HCT116 (cell line): Measurements from ENCODE around the gene HDDC3. TPM values are rescaled to one million over a fixed set of nuclear protein-coding genes. Genes with fewer than 3 reads are reported as not detected.

ENCODE experiments used
- ATAC-seq: fragments of 200-7000 bp; cut with Tn5 transposase; 2 replicates; pipeline ENCODE4 v1.9.1; 2020; ENCODE audit warnings: mild to moderate bottlenecking, moderate library complexity
- BruUV-seq: library from RNA; stranded (reverse); fragments of 400-500 nt; replicated peaks from 2 replicates; lab custom pipeline; 2021; lab: Mats Ljungman, UMichigan
- CTCF ChIA-PET: fragments of 300-600 bp; sonication (Branson Sonifier 250); formaldehyde crosslinking; loops from one replicate; lab custom pipeline; 2021; ENCODE audit warnings: antibody characterized with exemption; lab: Charles Lee
- POLR2A ChIA-PET: fragments of 300-600, 350-600 bp; sonication (Branson Sonifier 250); formaldehyde crosslinking; loops from one replicate; lab custom pipeline; 2021; ENCODE audit warnings: antibody characterized with exemption; lab: Charles Lee
- RAD21 ChIA-PET, 2 experiments: fragments of 300-600 bp; sonication (Branson Sonifier 250); formaldehyde crosslinking; loops; one replicate each; lab custom pipeline; 2023; ENCODE audit warnings: low total read pairs in 2 of 2; ENCODE audit not compliant: uncharacterized antibody in 2 of 2, unreplicated experiment in 2 of 2, low non-redundant PET in 1 of 2; lab: Charles Lee
- DNase-seq: peaks from one replicate; pipeline ENCODE4 v3.0.0-alpha.2; 2010; ENCODE audit warnings: low read depth, low spot score
- H2AFZ ChIP-seq: fragments of 200-600 bp; shearing (Covaris generic), sonication (generic); 2 replicates; pipeline ENCODE4 v1.6.1; 2017; ENCODE audit warnings: low read depth, mixed run types, mixed read lengths, antibody characterized with exemption, low read length; ENCODE audit not compliant: poor library complexity, severe bottlenecking
- H3K27ac ChIP-seq: 2 replicates; pipeline ENCODE4 v1.5.1; 2012; ENCODE audit warnings: low read depth, low read length
- H3K27me3 ChIP-seq: fragments of 200-600 bp; sonication (generic); 2 replicates; pipeline ENCODE4 v1.6.1; 2016; ENCODE audit warnings: mixed run types, low read length, mixed read lengths; ENCODE audit not compliant: insufficient read depth
- H3K36me3 ChIP-seq, 2 experiments: fragments of 200-500 bp in 1 of 2; fragments of 200-600 bp in 1 of 2; sonication (Bioruptor generic) in 1 of 2; sonication (generic) in 1 of 2; 2 replicates each; pipeline versions ENCODE4 v1.5.1 to v1.6.1; 2014 to 2016; ENCODE audit warnings: low read length in 2 of 2, inconsistent platforms in 1 of 2, mixed read lengths in 1 of 2, mixed run types in 1 of 2; ENCODE audit not compliant: insufficient read depth in 2 of 2, control insufficient read depth in 1 of 2
- H3K4me1 ChIP-seq, 2 experiments: fragments of 200-600 bp in 1 of 2; sonication (generic) in 1 of 2; 2 replicates each; pipeline versions ENCODE4 v1.5.1 to v1.6.1; 2012 to 2017; ENCODE audit warnings: low read length in 2 of 2, inconsistent platforms in 1 of 2, mild to moderate bottlenecking in 1 of 2, mixed read lengths in 1 of 2, mixed run types in 1 of 2, moderate library complexity in 1 of 2; ENCODE audit not compliant: insufficient read depth in 2 of 2, control insufficient read depth in 1 of 2
- H3K4me2 ChIP-seq: fragments of 200-600 bp; sonication (generic); 2 replicates; pipeline ENCODE4 v1.6.1; 2017; ENCODE audit warnings: mixed run types, low read length, mixed read lengths
- H3K4me3 ChIP-seq, 2 experiments: fragments of 200-600 bp in 1 of 2; sonication (generic) in 1 of 2; replicated peaks in 1 of 2; 2 replicates each; pipeline ENCODE4 v1.5.1; 2011 to 2016; ENCODE audit warnings: low read length in 2 of 2, control low read depth in 1 of 2, low read depth in 1 of 2, mild to moderate bottlenecking in 1 of 2, mixed read lengths in 1 of 2, mixed run types in 1 of 2
- H3K79me2 ChIP-seq: fragments of 200-600 bp; sonication (generic); 2 replicates; pipeline ENCODE4 v1.6.1; 2017; ENCODE audit warnings: mild to moderate bottlenecking, mixed run types, low read length, moderate library complexity, mixed read lengths; ENCODE audit not compliant: insufficient read depth
- H3K9ac ChIP-seq: fragments of 200-600 bp; sonication (generic); 2 replicates; pipeline ENCODE4 v1.6.1; 2016; ENCODE audit warnings: low read length, mixed read lengths
- H3K9me2 ChIP-seq: fragments of 200-600 bp; sonication (generic), shearing (Covaris generic); 2 replicates; pipeline ENCODE4 v1.6.1; 2017; ENCODE audit warnings: mixed run types, mild to moderate bottlenecking, moderate library complexity; ENCODE audit not compliant: insufficient read depth
- H3K9me3 ChIP-seq, 2 experiments: fragments of 200-500 bp in 1 of 2; fragments of 200-600 bp in 1 of 2; sonication (Bioruptor generic) in 1 of 2; sonication (generic) in 1 of 2; 2 replicates each; pipeline ENCODE4 v1.6.1; 2014 to 2017; ENCODE audit warnings: low read length in 2 of 2, mixed read lengths in 2 of 2, inconsistent platforms in 1 of 2, low read depth in 1 of 2, mild to moderate bottlenecking in 1 of 2, mixed run types in 1 of 2, moderate library complexity in 1 of 2; ENCODE audit not compliant: control insufficient read depth in 1 of 2, insufficient read depth in 1 of 2
- H4K20me1 ChIP-seq: fragments of 200-600 bp; sonication (generic), shearing (Covaris generic); 2 replicates; pipeline ENCODE4 v1.6.1; 2017; ENCODE audit warnings: mixed run types, mild to moderate bottlenecking, moderate library complexity; ENCODE audit not compliant: insufficient read depth
- CBX3 ChIP-seq: IDR thresholded peaks from 2 replicates; pipeline ENCODE4 v1.6.1; 2012; ENCODE audit warnings: low read depth
- ELF1 ChIP-seq: IDR thresholded peaks from 2 replicates; pipeline ENCODE4 v1.6.1; 2012; ENCODE audit warnings: low read depth, borderline replicate concordance
- EZH2 ChIP-seq: fragments of 200-600 bp; sonication (generic); IDR thresholded peaks from 2 replicates; pipeline ENCODE4 v1.6.1; 2017; ENCODE audit warnings: antibody characterized with exemption, mixed run types
- FOSL1 ChIP-seq: IDR thresholded peaks from 2 replicates; pipeline ENCODE4 v1.6.1; 2012; ENCODE audit warnings: low read depth
- POLR2A ChIP-seq: IDR thresholded peaks from 2 replicates; pipeline ENCODE4 v1.7.0; 2011; ENCODE audit warnings: borderline replicate concordance; ENCODE audit not compliant: insufficient read depth, insufficient read length; ENCODE audit errors: extremely low read depth
- RAD21 ChIP-seq: IDR thresholded peaks from 2 replicates; pipeline ENCODE4 v1.6.1; 2012; ENCODE audit warnings: low read depth, mild to moderate bottlenecking
- SP1 ChIP-seq: IDR thresholded peaks from 2 replicates; pipeline ENCODE4 v1.6.1; 2012; ENCODE audit warnings: low read depth
- SRF ChIP-seq: IDR thresholded peaks from 2 replicates; pipeline ENCODE4 v1.6.1; 2012; ENCODE audit warnings: low read depth
- intact Hi-C: fragments of 100-400 bp; cut with micrococcal nuclease; formaldehyde crosslinking; loops from 2 replicates; pipeline ENCODE4 v1.10.0; 2022
- total RNA-seq: library from RNA; stranded (reverse); gene quantifications from one replicate; pipeline ENCODE4 v1.2.1, GENCODE V29; 2021; ENCODE audit not compliant: unreplicated experiment
- TF ChIP-seq, protein P1 (sequence below): IDR thresholded peaks from 2 replicates; pipeline ENCODE4 v1.6.1; 2012
- TF ChIP-seq, protein P2 (sequence below): IDR thresholded peaks from 2 replicates; pipeline ENCODE4 v1.6.1; 2011; ENCODE audit warnings: mild to moderate bottlenecking, low read length, moderate library complexity; ENCODE audit not compliant: insufficient replicate concordance; ENCODE audit errors: extremely low read depth
- TF ChIP-seq, protein P3 (sequence below): IDR thresholded peaks from 2 replicates; pipeline ENCODE4 v1.6.1; 2012; ENCODE audit warnings: low read depth
- TF ChIP-seq, protein P4 (sequence below): IDR thresholded peaks from 2 replicates; pipeline ENCODE4 v1.6.1; 2012

Gene HDDC3
- total RNA-seq, 1 experiment from 2014 or later = 20.4 TPM

DNA sequence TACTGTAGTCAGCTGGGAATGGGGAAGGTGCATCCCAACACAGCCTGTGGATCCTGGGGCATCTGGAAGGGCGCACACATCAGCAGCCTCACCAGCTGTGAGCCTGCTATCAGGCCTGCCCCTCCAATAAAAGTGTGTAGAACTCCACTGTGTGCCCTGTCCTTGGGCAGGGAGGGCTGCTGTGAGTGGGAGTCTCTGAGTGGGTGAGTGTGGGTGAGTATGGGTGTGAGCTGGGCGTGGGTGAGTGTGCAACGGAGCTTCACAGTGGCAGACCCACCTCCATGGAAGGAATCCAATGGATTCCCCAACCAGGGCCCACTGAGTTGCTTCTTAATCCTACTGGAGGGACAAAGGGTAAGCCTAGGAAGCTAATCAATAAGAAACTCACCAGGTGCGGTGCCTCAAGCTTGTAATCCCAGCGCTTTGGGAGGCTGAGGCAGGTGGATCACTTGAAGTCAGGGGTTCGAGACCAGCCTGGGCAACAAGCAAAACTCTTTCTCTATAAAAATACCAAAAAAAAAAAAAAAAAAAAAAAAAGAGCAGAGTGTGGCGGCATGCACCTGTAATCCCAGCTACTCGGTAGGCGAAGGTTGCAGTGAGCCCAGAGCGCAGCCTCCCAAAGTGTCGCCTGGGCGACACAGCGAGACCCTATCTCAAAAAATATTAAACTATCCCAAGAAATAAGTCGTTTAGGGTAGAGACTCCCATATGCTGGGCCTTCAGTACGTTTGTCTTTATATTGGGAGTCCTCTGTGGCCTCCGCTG lies 21.8 kb upstream of the HDDC3 start:
- H3K27me3 ChIP-seq = no peaks in the 10 kb centered on the region
- no peak for ATAC-seq
- intact Hi-C loops = loop anchor here (1.0 to 2.0 kb wide), 3 partner anchors 19 to 79 kb away; partner anchors contain the start of genes PRC1 and UNC45A
- H3K9me2 ChIP-seq = no peaks in the 10 kb centered on the region
- H4K20me1 ChIP-seq = no peaks in the 10 kb centered on the region
- H3K36me3 ChIP-seq = peaks cover 12 to 18% of the 10 kb centered on the region in 2 experiments; a peak in 3 of 4 replicates
- H3K79me2 ChIP-seq = peaks cover 21% of the 10 kb centered on the region
- BruUV-seq = no TSS peak
- H3K9me3 ChIP-seq = no peaks in the 10 kb centered on the region
- TF ChIP-seq, protein P1, sequence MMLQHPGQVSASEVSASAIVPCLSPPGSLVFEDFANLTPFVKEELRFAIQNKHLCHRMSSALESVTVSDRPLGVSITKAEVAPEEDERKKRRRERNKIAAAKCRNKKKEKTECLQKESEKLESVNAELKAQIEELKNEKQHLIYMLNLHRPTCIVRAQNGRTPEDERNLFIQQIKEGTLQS = no peak
- TF ChIP-seq CBX3 (no peak), FOSL1 (no peak), SP1 (no peak), RAD21 (no peak), POLR2A (no peak), ELF1 (no peak), SRF (no peak), EZH2 (no peak)
- TF ChIP-seq, protein P2, sequence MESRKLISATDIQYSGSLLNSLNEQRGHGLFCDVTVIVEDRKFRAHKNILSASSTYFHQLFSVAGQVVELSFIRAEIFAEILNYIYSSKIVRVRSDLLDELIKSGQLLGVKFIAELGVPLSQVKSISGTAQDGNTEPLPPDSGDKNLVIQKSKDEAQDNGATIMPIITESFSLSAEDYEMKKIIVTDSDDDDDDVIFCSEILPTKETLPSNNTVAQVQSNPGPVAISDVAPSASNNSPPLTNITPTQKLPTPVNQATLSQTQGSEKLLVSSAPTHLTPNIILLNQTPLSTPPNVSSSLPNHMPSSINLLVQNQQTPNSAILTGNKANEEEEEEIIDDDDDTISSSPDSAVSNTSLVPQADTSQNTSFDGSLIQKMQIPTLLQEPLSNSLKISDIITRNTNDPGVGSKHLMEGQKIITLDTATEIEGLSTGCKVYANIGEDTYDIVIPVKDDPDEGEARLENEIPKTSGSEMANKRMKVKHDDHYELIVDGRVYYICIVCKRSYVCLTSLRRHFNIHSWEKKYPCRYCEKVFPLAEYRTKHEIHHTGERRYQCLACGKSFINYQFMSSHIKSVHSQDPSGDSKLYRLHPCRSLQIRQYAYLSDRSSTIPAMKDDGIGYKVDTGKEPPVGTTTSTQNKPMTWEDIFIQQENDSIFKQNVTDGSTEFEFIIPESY = no peak
- TF ChIP-seq, protein P3, sequence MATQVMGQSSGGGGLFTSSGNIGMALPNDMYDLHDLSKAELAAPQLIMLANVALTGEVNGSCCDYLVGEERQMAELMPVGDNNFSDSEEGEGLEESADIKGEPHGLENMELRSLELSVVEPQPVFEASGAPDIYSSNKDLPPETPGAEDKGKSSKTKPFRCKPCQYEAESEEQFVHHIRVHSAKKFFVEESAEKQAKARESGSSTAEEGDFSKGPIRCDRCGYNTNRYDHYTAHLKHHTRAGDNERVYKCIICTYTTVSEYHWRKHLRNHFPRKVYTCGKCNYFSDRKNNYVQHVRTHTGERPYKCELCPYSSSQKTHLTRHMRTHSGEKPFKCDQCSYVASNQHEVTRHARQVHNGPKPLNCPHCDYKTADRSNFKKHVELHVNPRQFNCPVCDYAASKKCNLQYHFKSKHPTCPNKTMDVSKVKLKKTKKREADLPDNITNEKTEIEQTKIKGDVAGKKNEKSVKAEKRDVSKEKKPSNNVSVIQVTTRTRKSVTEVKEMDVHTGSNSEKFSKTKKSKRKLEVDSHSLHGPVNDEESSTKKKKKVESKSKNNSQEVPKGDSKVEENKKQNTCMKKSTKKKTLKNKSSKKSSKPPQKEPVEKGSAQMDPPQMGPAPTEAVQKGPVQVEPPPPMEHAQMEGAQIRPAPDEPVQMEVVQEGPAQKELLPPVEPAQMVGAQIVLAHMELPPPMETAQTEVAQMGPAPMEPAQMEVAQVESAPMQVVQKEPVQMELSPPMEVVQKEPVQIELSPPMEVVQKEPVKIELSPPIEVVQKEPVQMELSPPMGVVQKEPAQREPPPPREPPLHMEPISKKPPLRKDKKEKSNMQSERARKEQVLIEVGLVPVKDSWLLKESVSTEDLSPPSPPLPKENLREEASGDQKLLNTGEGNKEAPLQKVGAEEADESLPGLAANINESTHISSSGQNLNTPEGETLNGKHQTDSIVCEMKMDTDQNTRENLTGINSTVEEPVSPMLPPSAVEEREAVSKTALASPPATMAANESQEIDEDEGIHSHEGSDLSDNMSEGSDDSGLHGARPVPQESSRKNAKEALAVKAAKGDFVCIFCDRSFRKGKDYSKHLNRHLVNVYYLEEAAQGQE = no peak
- TF ChIP-seq, protein P4, sequence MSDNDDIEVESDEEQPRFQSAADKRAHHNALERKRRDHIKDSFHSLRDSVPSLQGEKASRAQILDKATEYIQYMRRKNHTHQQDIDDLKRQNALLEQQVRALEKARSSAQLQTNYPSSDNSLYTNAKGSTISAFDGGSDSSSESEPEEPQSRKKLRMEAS = no peak
- peak overlapping the region; percentile 97 for H3K27ac ChIP-seq
- CTCF ChIA-PET = interaction anchor here (0.8 to 4.0 kb wide), 4 partner anchors 21 to 315 kb away, joined by 3 to 35 read pairs (median 6); partner anchors contain the start of genes HDDC3 and UNC45A
- peaks cover 11 to 30% of the 10 kb centered on the region in 2 experiments for H3K4me1 ChIP-seq
- POLR2A ChIA-PET = interaction anchor here (0.8 to 2.3 kb wide), 6 partner anchors 9 to 79 kb away, joined by 3 to 21 read pairs (median 4); partner anchors contain the start of genes HDDC3 and UNC45A
- RAD21 ChIA-PET = interaction anchor here (1.0 to 1.6 kb wide), 4 partner anchors 19 to 96 kb away, joined by 3 to 10 read pairs (median 6); partner anchors contain the start of gene UNC45A (in 2 of the 2)
- peak overlapping the region; percentile 71 to 75 for H3K4me3 ChIP-seq
- peak overlapping the region; percentile 97 for H3K9ac ChIP-seq
- H3K4me2 ChIP-seq = peak overlapping the region; percentile 93
- DNase-seq = no peak
- no peak overlapping the region for H2AFZ ChIP-seq
